HepG2 (cell line): ENCODE measurements around the gene TRA2B. TPM values are rescaled to one million over a fixed set of nuclear protein-coding genes. Genes with fewer than 3 reads are reported as not detected.

Source experiments
- ATAC-seq: fragments of 200-7000 bp; cut with Tn5 transposase; 3 replicates; pipeline ENCODE4 v1.9.1; 2020; ENCODE audit warnings: mild to moderate bottlenecking, moderate library complexity
- BruUV-seq: library from RNA; stranded (reverse); fragments of 400-500 nt; replicated peaks from 2 replicates; lab custom pipeline; 2021; lab: Mats Ljungman, UMichigan
- CTCF ChIA-PET: fragments of 300-600 bp; formaldehyde crosslinking; extraction: SDS; loops from one replicate; lab custom pipeline; 2021; ENCODE audit warnings: low total read pairs, inconsistent platforms, low intra/inter-chr PET ratio; lab: Yijun Ruan, JAX
- POLR2A ChIA-PET: fragments of 350-600 bp; sonication (Branson Sonifier 250); formaldehyde crosslinking; loops from one replicate; lab custom pipeline; 2020; ENCODE audit warnings: antibody characterized with exemption, inconsistent platforms; lab: Yijun Ruan, JAX
- DNase-seq: peaks from one replicate; pipeline ENCODE4 v3.0.0-alpha.2; 2015; ENCODE audit warnings: low spot score
- FAIRE-seq: peaks from 3 replicates; lab custom pipeline; 2011; peaks lifted over from hg19 to GRCh38; lab: Jason Lieb, UNC
- H2AFZ ChIP-seq: one replicate; pipeline ENCODE4 v1.6.1; 2011; ENCODE audit warnings: low read length, inconsistent platforms
- H3K27ac ChIP-seq: fragments of 300-600 bp; 3 replicates; pipeline ENCODE4 v1.8.0; 2011; ENCODE audit warnings: mixed run types, mild to moderate bottlenecking, mixed read lengths, low read length, inconsistent platforms; ENCODE audit not compliant: insufficient read depth; ENCODE audit errors: extremely low read length
- H3K27me3 ChIP-seq, 2 experiments: fragments of 200-600 bp in 1 of 2; 2 replicates in 1 of 2; 3 replicates in 1 of 2; pipeline versions ENCODE4 v1.6.0 to v1.8.0; 2011; ENCODE audit warnings: low read length in 2 of 2, mild to moderate bottlenecking in 2 of 2, moderate library complexity in 2 of 2, inconsistent platforms in 1 of 2; ENCODE audit not compliant: insufficient read depth in 2 of 2, control insufficient read depth in 1 of 2
- H3K36me3 ChIP-seq, 2 experiments: fragments of 200-600 bp in 1 of 2; replicated peaks in 1 of 2; 2 replicates in 1 of 2; 3 replicates in 1 of 2; pipeline versions ENCODE4 v1.5.1 to v1.8.0; 2011; ENCODE audit warnings: low read length in 2 of 2, inconsistent platforms in 1 of 2; ENCODE audit not compliant: insufficient read depth in 2 of 2, control insufficient read depth in 1 of 2
- H3K4me1 ChIP-seq: 2 replicates; pipeline ENCODE4 v1.5.1; 2012; ENCODE audit warnings: low read length, inconsistent platforms; ENCODE audit not compliant: insufficient read depth
- H3K4me2 ChIP-seq: 2 replicates; pipeline ENCODE4 v1.6.0; 2011; ENCODE audit warnings: low read depth, low read length, inconsistent platforms
- H3K4me3 ChIP-seq, 3 experiments: fragments of 200-600 bp in 1 of 3; sonication (generic), shearing (Covaris generic) in 1 of 3; replicated peaks in 1 of 3; 2 replicates each; pipeline ENCODE4 v1.5.1; 2011 to 2016; ENCODE audit warnings: low read length in 3 of 3, inconsistent platforms in 2 of 3, low read depth in 2 of 3, mild to moderate bottlenecking in 2 of 3, control low read depth in 1 of 3, mixed read lengths in 1 of 3; ENCODE audit not compliant: insufficient read depth in 1 of 3
- H3K79me2 ChIP-seq: one replicate; pipeline ENCODE4 v1.6.1; 2011; ENCODE audit warnings: low read length, inconsistent platforms; ENCODE audit not compliant: insufficient read depth
- H3K9ac ChIP-seq: 2 replicates; pipeline ENCODE4 v1.6.0; 2011; ENCODE audit warnings: mild to moderate bottlenecking, low read depth, low read length, inconsistent platforms; ENCODE audit not compliant: insufficient read depth
- H3K9me3 ChIP-seq: 2 replicates; pipeline ENCODE4 v1.5.1; 2012; ENCODE audit warnings: mild to moderate bottlenecking, low read length
- H4K20me1 ChIP-seq: 2 replicates; pipeline ENCODE4 v1.6.0; 2011; ENCODE audit warnings: inconsistent platforms, mild to moderate bottlenecking, low read length, moderate library complexity; ENCODE audit not compliant: insufficient read depth
- ASH2L ChIP-seq: fragments of 300-600, 200-600 bp; sonication (generic); IDR thresholded peaks from 2 replicates; pipeline ENCODE4 v1.7.0; 2017; ENCODE audit warnings: low read depth, mild to moderate bottlenecking, moderate library complexity, mixed read lengths, low read length; ENCODE audit not compliant: insufficient read length
- MAFK ChIP-seq, 2 experiments: IDR thresholded peaks in 1 of 2; conservative IDR thresholded peaks in 1 of 2; 2 replicates each; pipeline ENCODE4 v1.6.1; 2011; ENCODE audit warnings: improper control_type of control experiment in 2 of 2, low read length in 2 of 2
- NR3C1 ChIP-seq: sonication (generic); formaldehyde crosslinking; IDR thresholded peaks from 2 replicates; pipeline ENCODE4 v1.4.0; 2020; ENCODE audit warnings: missing genetic modification reagents
- REXO4 ChIP-seq: sonication (generic); formaldehyde crosslinking; IDR thresholded peaks from 2 replicates; pipeline ENCODE4 v1.8.0; 2022; ENCODE audit warnings: missing genetic modification reagents, mild to moderate bottlenecking, borderline replicate concordance
- SRSF4 ChIP-seq: fragments of 200-400 bp; formaldehyde crosslinking; IDR thresholded peaks from one replicate; pipeline ENCODE4 v1.6.1; 2018; ENCODE audit warnings: mild to moderate bottlenecking, low read depth, low read length, moderate library complexity; ENCODE audit not compliant: poor library complexity, severe bottlenecking
- ZFP90 ChIP-seq: sonication (generic); formaldehyde crosslinking; IDR thresholded peaks from 2 replicates; pipeline ENCODE4 v1.8.0; 2022; ENCODE audit warnings: missing genetic modification reagents, mild to moderate bottlenecking, inconsistent platforms, borderline replicate concordance
- ZNF292 ChIP-seq: sonication (generic); formaldehyde crosslinking; IDR thresholded peaks from 2 replicates; pipeline ENCODE4 v1.8.1; 2022; ENCODE audit warnings: mild to moderate bottlenecking, low read depth, missing genetic modification reagents, borderline replicate concordance
- ZNF709 ChIP-seq: sonication (generic); formaldehyde crosslinking; IDR thresholded peaks from 2 replicates; pipeline ENCODE4 v1.5.0; 2020; ENCODE audit warnings: mild to moderate bottlenecking, missing genetic modification reagents
- ZNF790 ChIP-seq: sonication (generic); formaldehyde crosslinking; IDR thresholded peaks from 2 replicates; pipeline ENCODE4 v1.8.0; 2022; ENCODE audit warnings: missing genetic modification reagents, mild to moderate bottlenecking, borderline replicate concordance
- WGBS: methylation state at CpG from one replicate; pipeline ENCODE4 v1.1.6; 2017; ENCODE audit warnings: low lambda C conversion rate; 5-methylcytosine and 5-hydroxymethylcytosine counted together
- in situ Hi-C: cut with HindIII; loops from 2 replicates; pipeline ENCODE4 v1.10.0; 2017; ENCODE audit warnings: low pct_unique_long_range_greater_than_20kb; ENCODE audit not compliant: extremely low pct_ligation_motif_present
- intact Hi-C: fragments of 100-400 bp; cut with micrococcal nuclease; formaldehyde crosslinking; loops from one replicate; pipeline ENCODE4 v1.10.0; 2022; ENCODE audit not compliant: unreplicated experiment
- polyA plus RNA-seq, 8 experiments: library from polyadenylated mRNA; depleted of rRNA in 3 of 8; stranded (reverse) in 7 of 8; unstranded in 1 of 8; fragments of >200 nt; fragmentation: Illumina TruSeq in 4 of 8; extraction: Trizol in 4 of 8; gene quantifications; 2 replicates each; pipeline versions ENCODE4 v1.2.1 to v1.2.3, GENCODE V29; 2011 to 2016; ENCODE audit warnings: low read depth in 4 of 8, missing spikeins in 1 of 8, mixed read lengths in 1 of 8; ENCODE audit not compliant: insufficient read depth in 1 of 8
- total RNA-seq, 5 experiments: library from RNA; depleted of rRNA; stranded (reverse); fragments of >200 nt; fragmentation: Illumina TruSeq; extraction: Trizol; gene quantifications; 2 replicates each; pipeline ENCODE4 v1.2.3, GENCODE V29; 2016; ENCODE audit warnings: low read depth in 1 of 5
- TF ChIP-seq, protein P1 (sequence below): sonication (generic); formaldehyde crosslinking; conservative IDR thresholded peaks from 2 replicates; pipeline ENCODE4 v1.8.0; 2022; ENCODE audit warnings: mild to moderate bottlenecking, moderate library complexity, missing genetic modification reagents
- TF ChIP-seq, protein P2 (sequence below): sonication (generic); formaldehyde crosslinking; conservative IDR thresholded peaks from 2 replicates; pipeline ENCODE4 v1.4.0; 2020; ENCODE audit warnings: missing genetic modification reagents

TRA2B gene
- total and polyA plus RNA-seq, 2 of the 13 experiments (the other 11 are each of a cell fraction or from before 2014, with no cell fraction given), result 105 to 241 TPM

DNA sequence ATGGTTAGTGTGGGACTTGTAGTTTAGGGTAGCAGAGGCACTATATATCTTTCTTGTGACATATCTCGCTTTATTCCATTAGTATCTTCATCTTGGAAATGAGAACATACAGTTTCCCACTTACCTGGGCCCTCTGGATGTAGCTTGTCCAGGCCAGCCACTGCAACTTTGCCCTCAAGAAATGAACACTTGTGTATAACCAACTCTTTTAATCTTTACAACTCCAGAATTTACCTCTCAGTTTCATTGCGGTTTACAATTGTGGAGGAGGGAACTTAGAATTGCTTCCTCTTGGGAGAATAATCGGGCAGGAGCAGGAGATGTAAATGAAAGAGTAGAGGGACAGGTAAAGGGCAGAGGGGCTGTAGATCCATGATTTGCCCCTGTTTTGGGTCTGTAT, 18.4 kb upstream of the TRA2B start:
- H3K4me3 ChIP-seq, result no peak overlapping the region
- H3K79me2 ChIP-seq, result no peaks in the 10 kb centered on the region
- no peaks in the 10 kb centered on the region for H3K36me3 ChIP-seq
- H4K20me1 ChIP-seq, result no peaks in the 10 kb centered on the region
- no peak overlapping the region for H3K4me2 ChIP-seq
- no peak for ATAC-seq
- ChIA-PET POLR2A (interaction anchor here (1.1 kb wide), 1 partner anchor 17 kb away, joined by 3 read pairs; no protein-coding TSS in a partner anchor), CTCF (no interaction called here)
- in situ Hi-C loops, result no loop called here
- no peaks in the 10 kb centered on the region for H3K27me3 ChIP-seq
- peaks cover 60% of the 10 kb centered on the region for H3K4me1 ChIP-seq
- intact Hi-C loops, result no loop called here
- no peaks in the 10 kb centered on the region for H3K9me3 ChIP-seq
- FAIRE-seq, result no peak
- no TSS peak for BruUV-seq
- DNase-seq, result no peak
- H3K27ac ChIP-seq, result no peak overlapping the region
- TF ChIP-seq ZNF790 (CRISPR knock-in tag) (no peak), ZFP90 (CRISPR knock-in tag) (no peak), ZNF292 (CRISPR knock-in tag) (no peak), MAFK (conservative IDR thresholded peaks at IDR 0.05 in 1 of 2, IDR thresholded peaks at IDR 0.05 in 1 of 2; ENCODE audit: low read length in 2 of 2) (no peak), NR3C1 (CRISPR knock-in tag) (no peak), ASH2L (no peak), SRSF4 (no peak), ZNF709 (no peak), REXO4 (no peak)
- TF ChIP-seq, protein P1, sequence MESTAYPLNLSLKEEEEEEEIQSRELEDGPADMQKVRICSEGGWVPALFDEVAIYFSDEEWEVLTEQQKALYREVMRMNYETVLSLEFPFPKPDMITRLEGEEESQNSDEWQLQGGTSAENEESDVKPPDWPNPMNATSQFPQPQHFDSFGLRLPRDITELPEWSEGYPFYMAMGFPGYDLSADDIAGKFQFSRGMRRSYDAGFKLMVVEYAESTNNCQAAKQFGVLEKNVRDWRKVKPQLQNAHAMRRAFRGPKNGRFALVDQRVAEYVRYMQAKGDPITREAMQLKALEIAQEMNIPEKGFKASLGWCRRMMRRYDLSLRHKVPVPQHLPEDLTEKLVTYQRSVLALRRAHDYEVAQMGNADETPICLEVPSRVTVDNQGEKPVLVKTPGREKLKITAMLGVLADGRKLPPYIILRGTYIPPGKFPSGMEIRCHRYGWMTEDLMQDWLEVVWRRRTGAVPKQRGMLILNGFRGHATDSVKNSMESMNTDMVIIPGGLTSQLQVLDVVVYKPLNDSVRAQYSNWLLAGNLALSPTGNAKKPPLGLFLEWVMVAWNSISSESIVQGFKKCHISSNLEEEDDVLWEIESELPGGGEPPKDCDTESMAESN, result no peak
- TF ChIP-seq, protein P2, sequence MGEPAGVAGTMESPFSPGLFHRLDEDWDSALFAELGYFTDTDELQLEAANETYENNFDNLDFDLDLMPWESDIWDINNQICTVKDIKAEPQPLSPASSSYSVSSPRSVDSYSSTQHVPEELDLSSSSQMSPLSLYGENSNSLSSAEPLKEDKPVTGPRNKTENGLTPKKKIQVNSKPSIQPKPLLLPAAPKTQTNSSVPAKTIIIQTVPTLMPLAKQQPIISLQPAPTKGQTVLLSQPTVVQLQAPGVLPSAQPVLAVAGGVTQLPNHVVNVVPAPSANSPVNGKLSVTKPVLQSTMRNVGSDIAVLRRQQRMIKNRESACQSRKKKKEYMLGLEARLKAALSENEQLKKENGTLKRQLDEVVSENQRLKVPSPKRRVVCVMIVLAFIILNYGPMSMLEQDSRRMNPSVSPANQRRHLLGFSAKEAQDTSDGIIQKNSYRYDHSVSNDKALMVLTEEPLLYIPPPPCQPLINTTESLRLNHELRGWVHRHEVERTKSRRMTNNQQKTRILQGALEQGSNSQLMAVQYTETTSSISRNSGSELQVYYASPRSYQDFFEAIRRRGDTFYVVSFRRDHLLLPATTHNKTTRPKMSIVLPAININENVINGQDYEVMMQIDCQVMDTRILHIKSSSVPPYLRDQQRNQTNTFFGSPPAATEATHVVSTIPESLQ, result no peak
- 90% methylated on average over 3 of the region's 3 CpGs for WGBS
- no peak overlapping the region for H3K9ac ChIP-seq
- no peak overlapping the region for H2AFZ ChIP-seq
